GM08714 (cell line): ENCODE results near the gene RNF223.
"Not testable (repeated sequence)": the region's sequence is repeated elsewhere in the genome, so short reads cannot be mapped to it uniquely, and the experiment has no call there.

Experiments used
- H3K4me3 ChIP-seq: fragments of 200-500 bp; sonication (Bioruptor generic); 2 replicates; pipeline ENCODE4 v1.5.1; 2014; ENCODE audit warnings: mild to moderate bottlenecking, low read length, inconsistent platforms
- ZNF274 ChIP-seq: IDR thresholded peaks from 2 replicates; pipeline ENCODE4 v1.6.1; 2012; ENCODE audit warnings: mild to moderate bottlenecking, low read depth, low read length

RNF223 gene

DNA sequence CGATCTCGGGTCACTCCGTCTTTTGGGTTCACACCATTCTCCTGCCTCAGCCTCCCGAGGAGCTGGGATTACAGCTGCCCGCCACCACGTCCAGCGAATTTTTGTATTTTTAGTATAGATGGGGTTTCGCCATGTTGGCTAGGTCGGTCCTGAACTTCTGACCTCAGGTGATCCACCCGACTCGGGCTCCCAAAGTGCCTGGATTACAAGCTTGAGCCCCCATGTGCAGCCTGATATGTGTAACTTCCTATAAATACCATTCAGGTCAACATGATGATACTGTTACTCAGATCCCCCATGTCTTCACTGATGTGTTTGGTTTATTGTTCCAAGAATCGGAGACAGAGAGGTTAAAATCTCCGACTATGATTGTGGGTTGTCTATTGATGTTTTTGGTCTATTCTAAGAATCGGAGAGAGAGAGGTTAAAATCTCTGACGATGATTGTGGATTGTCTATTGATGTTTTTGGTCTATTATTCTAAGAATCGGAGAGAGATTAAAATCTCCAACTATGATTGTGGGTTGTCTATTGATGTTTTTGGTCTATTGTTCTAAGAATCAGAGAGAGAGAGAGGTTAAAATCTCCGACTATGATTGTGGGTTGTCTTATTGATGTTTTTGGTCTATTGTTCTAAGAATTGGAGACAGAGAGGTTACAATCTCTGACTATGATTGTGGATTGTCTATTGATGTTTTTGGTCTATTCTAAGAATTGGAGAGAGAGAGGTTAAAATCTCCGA, 24.7 kb upstream of the RNF223 start:
- TF ChIP-seq ZNF274, result no peak
- H3K4me3 ChIP-seq, result no peak overlapping the region

DNA sequence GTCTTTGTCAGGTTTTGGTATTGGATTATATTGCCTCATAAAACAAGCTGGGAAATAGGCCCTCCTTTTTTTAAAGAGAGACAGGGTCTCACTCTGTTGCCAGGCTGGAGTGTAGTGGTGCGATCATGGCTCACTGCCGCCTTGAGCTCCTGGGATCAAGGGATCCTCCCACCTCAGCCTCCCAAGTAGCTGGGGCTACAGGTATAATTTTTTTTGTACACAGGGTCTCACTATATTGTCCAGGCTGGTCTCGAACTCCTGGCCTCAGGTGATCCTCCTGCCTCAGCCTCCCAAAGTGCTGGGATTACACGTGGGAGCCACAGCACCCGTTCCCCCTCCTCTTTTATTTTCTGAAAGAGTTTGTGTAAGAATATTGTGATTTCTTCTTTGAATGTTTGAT, 22.0 kb upstream of the RNF223 start:
- H3K4me3 ChIP-seq, result not testable (repeated sequence)

DNA sequence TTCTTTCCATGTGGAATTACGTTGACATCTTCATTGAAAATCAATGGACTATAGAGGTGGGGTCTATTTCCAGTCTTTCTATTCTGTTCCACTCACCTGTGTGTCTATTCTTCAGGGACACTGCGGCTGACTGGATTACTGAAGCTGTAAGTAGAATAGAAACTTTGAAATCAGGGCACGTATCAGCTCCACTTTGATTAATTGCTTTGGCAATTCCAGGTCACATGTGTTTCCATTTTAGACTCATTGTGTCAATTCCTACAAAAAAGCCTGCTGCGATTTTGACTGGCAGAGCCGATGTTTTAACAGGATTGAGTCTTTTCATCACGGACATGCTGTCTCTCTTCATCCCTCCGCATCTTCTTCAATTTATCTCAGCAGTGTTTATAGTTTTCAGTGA, 20.9 kb upstream of the RNF223 start:
- no peak for TF ChIP-seq ZNF274
- no peak overlapping the region for H3K4me3 ChIP-seq

DNA sequence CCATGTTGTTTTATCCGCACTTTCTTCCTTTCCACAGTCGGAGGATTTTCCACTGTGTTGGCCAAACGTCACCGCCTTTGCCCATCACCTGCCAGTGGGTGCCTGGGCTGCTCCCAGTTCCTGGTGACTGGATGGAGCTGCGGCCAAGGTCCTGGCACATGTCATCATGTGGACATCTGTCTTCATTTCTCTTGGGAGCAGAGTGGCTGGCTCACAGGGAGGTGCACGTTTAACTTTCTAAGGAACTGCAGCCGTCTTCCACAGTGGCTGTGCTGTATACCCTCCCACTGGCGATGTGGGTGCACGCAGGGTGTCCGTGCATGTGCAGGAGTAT, 19.5 kb upstream of the RNF223 start:
- no peak for TF ChIP-seq ZNF274
- H3K4me3 ChIP-seq, result no peak overlapping the region

DNA sequence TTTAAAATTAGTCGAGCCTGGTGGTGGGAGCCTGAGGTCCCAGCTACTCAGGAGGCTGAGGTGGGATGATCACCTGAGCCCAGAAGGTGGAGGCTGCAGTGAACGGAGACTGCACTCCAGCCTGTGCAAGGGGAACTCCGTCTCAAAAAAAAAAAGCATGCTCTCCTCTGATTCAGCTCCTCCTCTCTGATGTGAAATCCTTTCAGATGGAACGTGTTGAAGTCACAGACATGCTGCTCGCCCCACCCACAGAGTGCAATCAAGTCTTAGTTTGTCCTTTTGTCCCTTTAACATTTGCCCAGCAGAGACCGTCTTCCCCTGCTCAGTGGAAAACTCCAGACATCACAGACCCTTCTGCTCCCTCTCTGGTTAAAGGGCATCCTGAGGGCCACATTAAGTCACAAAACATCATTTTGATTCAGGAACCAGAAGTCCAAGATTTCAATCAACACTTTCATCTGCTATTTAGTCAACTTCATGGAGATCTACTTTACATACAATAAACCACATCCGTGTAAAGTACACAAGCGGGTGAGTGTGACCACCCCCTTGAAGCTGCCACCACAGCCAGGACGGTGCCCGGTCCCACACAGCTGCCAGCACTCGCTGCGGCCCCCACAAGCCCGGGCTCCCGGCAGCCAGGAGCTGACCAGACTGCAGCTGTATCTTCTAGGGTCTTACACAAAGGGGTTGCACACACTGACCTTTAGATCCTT, 18.9 kb upstream of the RNF223 start:
- no peak for TF ChIP-seq ZNF274
- no peak overlapping the region for H3K4me3 ChIP-seq

DNA sequence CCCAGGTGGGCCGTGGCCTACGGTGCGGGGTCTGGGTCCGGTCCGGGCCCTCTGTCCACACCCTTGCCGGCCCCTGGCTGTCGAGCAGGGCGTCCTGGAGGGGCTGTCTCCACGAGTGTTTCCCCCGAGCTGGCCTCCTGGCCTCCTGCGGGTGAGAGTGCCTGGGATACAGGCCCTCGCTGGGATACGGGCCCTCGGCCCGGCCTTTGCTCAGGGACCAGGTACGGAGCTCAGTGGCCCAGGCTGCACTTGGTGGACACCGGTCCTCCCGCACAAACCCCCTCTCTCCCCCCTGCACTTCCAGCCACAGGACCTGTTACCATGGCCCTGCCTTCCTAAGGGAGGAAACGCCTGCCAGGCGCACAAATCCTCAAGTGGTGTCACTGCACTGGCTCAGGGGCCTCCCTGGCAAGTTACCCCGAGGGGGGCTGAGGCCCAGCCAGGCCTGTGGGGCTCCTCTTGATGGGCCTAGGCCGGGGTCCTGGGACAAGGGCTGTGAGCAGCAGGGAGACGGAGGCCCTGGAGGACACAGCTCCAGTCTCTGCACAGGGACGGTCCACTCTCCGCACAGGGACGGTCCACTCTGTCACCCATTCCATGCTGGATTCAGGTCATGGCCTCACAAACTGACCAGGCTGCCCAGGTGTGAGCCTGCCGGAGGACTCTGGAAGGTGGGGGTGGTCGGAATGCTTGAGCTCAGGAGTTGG, 18.2 kb upstream of the RNF223 start:
- H3K4me3 ChIP-seq, result no peak overlapping the region
- no peak for TF ChIP-seq ZNF274

DNA sequence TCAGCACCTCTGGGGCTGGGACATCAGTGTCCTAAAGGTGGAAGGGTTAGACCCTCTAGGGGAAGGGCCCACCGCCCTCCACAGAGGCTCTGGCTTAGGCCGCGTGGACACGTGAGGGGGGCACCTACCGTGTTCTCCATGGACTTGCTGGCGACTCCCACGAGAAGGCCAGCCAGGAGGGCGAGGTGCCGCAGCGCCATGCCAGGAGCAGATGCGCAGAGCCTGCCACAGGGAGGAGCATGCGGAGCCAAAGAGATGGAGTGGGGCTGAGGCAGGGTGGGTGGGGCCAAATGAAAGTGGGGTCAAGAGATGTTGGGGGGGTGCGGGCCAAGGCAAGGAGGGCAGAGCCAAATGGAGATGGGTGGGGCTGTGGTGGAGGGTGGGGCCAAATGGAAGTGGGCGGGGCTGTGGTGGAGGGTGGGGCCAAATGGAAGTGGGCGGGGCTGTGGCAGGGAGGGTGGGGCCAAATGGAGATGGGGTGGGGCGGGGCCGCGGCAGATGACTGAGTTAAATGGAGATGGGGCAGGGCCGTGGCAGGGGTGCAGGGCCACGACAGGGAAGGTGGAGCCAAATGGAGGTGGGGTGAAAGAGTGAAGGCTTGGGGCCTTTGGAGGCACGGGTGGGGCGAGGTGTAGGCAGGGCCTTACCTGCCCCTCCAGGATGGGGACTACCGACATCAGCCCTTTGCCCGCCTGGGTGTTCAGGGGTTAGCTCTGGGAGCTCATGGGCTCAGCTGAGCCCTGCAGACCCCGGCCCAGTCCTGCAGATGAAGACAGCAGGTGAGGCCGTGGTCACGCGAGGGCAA, 17.4 kb upstream of the RNF223 start:
- no peak for TF ChIP-seq ZNF274
- no peak overlapping the region for H3K4me3 ChIP-seq

DNA sequence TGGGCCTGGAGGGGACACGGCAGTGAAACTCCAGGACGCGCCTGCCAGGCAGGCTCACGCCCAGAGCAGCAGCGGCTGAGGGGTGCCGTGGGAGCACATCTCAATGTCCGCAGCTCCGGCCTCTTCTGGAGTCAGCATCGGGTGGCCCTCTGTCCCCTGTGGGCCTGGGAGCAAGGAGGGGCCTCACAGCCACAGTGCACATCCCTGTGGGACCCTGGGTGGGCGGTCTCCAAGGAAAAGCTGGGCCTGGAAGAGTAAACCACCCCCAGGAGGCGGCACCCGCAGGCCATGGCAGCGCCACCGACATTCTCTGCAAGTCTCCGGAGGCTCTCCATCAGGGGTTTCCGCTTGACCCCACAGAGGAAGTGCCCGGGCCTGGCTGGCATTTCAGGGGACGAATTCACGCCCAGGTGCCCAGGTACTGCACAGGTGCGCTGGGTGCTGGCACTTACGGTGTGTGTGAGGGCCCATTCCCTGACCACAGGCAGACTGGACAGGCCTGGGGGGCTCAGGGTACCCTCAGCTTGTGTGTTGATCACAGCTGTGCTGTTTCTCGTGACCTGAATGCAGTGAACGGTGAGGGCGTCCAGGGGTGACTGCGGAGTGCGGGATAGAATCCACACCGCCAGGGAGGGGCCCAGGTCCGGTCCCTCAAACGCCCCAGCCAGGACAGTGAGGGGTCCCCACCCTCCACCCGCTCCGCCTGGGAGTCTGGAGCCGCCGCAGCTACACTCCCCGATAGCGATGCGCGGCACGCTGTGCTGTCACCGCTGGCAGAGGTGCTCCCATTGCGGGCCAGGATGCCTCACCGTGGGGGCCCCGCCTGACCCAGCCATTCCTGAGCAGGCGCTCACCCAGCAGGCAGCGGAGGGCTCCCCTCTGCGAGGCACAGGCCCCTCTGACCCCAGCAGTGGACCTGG, 16.6 kb upstream of the RNF223 start:
- TF ChIP-seq ZNF274, result no peak
- H3K4me3 ChIP-seq, result no peak overlapping the region

DNA sequence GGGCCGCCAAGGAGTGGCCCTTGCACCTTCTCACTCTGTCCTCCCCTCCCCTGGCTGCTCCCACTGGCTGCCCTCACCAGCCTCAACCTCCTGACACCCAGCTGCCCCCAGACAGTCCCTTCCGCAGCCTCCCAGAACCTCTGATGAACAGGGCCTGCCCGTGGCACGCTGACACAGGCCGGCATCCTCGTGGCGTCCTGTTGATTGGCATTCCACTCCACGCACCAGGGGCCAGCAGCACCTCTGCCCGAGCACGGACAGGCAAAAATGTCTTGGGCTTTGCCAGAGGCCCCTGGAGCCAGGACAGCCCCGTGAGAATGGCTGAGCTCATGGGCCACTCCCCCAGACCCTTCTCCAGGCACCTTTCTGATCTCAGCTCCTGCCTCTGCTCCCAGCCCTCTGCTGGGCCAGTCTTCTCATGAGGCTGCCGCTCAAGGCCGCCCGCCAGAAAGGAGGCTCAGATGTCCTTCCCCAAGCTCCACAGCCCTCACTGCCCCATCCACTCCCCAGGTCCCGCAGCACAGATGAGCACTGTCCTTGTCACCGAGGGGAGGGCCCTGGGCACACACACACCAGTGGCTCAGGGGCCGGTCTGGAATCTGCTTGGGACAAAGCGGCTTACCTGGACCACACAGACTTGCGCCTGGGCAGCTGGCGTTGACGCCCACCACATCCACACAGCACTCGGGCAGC, 15.8 kb upstream of the RNF223 start:
- no peak overlapping the region for H3K4me3 ChIP-seq
- no peak for TF ChIP-seq ZNF274

DNA sequence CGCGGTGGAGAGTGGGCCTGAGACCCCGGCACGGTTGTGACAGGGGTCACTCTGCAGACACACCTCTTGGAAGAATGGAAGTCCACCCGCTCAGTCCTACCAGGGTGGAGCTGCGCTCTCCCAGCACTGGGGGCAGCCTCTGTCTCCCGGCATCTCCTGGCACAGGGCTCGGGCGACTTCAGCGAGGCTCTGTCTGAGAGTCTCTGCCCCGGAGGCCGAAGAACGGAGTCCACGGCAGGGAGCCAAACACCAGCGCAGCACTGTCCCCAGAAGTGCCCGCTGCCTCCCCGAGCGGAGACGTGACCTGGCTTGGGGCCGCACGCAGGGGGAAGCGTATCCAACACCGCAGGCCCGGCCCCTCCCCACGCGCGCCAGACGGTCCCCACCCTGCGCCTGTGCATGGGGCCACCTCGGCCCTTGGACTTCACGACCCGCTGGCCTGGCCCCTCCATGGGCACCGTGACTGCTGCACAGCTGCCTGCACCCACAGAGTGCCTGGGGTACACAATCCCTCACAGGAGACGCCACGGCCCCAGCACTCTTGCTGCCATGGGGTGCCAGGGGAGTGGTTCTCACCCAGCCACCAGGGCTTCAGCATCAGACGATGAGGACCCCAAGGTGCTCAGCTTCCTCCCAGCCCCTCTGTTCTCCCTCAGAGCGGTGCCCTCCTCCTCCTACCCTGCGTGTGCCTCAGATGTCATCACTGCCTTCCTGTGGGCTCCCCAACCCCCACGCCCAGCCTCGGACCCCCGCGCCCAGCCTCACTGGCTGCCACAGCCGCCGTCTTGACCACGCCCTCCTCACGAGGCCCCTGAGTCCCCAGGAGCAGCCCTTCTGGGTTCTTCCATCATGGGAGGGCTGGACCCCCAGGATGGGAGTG, 14.9 kb upstream of the RNF223 start:
- no peak for TF ChIP-seq ZNF274
- H3K4me3 ChIP-seq, result no peak overlapping the region

DNA sequence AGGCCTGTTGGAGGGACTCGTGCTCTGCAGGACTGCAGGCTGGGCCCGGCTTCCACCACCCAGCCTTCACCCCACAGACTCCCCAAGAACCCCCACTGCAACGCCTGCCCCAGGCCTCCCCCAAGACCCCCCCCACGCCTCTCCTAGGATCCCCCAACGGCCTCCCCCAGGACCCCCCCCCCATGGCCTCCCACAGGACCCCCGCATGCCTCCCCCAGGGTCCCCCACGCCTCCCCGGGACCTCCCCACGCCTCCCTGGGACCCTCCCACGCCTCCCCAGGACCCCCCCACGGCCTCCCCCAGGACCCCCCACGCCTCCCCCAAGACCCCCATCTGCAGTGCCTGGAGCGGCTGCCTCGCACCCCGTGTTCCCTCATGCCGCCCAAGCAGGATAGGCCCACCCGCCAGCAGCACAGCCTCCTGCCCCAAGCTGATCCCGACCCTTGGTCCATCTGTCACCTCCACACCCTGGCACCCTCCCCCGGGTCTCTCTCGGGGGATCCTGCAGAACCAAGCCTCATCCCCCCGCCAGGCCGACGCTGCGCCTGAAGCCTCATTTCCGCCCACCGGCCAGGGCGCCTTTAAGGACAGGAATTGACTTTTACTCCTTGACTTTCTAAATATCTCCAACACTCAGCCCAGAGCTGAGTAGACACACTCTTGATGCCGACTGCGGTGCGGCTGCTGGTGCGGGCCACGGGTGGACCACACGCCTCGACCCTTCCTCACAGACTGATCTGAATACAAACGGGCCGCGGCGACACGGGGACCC, 14.1 kb upstream of the RNF223 start:
- TF ChIP-seq ZNF274, result no peak
- no peak overlapping the region for H3K4me3 ChIP-seq
